Stimulated activated CD8-positive, alpha-beta memory T cell treated with anti-CD3 and anti-CD28 coated beads, Interleukin-7, amount 100 ng/mL, for 48 hours (primary cell): ENCODE data around the gene RAD51AP1.

ENCODE experiments used
- DNase-seq, 2 donors: peaks; one replicate each; pipeline ENCODE4 v3.0.0-alpha.2; 2020; ENCODE audit warnings: low read depth in 1 of 2; ENCODE audit errors: extremely low read depth in 1 of 2

Gene RAD51AP1

DNA sequence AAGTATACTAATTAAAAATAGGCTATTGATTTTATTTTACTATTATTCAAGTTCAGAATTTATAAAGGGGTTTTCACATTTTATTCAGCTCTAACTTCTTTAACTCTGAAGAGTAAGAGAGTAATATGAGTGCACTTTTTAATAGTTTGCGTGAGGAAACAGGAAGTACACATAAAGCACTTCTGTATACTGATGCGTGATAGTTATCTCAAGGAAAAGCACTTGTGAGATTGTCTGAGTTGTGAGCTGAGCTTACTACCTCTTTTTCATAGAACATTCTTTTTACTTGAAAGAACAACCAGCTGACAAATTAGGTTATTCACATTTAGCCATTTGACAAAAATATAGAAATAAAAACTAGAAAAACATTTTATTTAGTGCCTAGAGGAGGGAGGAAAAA, 1.9 kb downstream of the RAD51AP1 start:
- no peak for DNase-seq

DNA sequence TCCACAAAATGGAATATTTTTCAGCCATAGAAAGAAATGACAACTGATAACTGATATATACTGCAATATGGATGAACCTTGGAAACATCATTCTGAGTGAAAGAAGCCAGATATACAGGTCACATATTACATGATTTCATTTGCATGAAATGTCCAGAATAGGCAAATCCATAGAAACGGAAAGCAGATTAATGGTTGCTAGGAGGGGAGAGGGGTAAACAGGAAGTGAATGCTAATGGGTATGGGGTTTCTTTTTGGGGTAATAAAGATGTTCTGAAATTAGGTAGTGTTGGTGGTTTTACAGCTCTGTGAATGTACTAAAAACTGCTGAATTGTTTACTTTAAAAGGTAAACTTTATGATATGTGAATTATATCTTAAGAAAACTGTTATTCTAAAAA, 6.5 kb downstream of the RAD51AP1 start:
- no peak for DNase-seq

DNA sequence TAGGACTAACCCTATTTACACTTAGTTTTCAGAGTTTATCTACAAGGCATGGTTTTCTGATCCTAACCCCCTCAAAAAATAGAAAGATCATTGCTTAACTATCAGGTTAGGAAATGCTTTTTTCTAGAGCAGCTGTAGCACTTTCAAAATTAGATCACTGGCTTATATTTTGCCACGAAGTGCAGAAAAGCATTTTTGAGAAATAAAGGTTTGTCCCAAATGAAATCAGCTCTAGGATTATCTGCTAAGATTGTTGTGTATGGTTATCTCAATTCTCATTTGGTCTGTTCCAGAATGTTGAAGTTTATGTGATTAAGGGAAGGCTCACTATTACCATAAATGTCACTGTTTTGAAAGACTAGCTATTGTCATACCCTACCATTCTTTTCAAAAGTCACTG, 13.5 kb downstream of the RAD51AP1 start:
- no peak for DNase-seq

DNA sequence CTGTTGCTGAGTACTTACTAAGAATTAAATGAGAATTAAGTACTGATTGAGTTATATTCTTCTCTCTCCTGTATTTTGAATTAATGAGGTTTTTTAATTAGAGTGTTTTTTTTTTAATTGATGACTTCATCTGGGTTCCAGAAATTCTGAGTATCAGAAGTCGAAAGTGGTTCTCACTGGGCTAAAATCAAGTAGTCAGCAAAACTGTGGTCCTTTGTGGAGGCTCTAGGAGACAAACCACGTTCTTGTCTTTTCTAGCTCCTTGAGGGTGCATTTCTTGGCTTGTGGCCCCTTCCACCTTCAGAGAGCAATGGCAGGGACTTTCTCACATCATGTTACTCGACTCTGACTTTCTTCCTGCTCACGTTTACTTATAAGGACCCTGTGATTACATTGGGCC, 15.3 kb downstream of the RAD51AP1 start:
- DNase-seq, result no peak

DNA sequence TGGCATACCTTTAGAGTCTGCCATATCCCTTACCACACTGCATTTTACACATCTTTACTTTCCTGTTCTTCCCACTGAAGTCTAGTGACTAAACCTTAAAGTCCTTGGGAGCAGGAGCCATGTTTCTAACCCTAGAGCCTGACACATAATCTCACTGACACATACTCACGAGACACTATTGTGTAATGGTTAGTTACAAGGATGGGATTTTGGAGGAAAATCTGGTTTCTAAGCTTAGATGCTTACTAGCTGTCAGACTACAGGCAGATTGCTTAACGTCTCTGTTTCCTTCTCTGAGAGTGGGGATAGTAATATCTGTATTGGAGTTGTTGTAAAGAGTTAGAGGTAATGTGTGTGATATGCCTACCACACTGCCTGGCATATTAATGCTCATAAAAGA, 17.1 kb downstream of the RAD51AP1 start:
- no peak for DNase-seq

DNA sequence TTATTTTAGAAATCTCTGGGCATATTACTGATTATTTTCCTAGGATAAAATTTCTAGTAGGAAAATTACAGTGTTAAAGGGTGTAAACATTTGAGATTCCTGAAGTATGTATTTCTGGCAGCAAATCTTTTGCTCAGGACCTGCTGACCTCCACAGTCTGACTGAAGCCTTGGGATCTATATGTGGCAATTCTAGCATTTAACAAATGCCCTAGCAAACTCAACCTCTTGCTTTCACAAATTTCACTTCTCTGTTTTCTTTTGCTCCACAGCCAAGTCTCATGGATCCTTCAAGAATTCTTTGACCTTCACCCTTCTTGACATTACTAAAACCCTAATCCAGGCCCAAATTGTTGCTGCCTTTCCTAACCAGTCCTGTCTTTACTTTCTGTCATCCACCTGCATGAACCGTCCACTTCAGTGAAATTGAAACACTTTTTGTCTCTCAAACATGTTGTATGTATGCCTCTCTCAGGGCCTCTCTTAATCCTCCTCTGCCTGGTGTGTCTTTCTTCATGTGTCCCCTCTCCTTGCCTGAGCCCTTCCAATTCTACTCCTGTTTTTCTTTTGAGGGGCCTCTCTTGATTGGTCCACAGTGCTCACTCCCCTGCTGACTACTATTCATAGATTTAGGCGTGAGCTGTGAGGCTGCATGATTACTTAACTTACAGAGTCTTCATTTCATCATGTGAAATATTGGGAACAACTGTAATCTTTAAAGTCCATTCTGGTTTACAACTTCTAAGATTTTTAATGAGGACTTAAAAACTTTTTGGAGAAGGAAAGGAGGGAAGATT, 18.2 kb downstream of the RAD51AP1 start:
- no peak for DNase-seq

DNA sequence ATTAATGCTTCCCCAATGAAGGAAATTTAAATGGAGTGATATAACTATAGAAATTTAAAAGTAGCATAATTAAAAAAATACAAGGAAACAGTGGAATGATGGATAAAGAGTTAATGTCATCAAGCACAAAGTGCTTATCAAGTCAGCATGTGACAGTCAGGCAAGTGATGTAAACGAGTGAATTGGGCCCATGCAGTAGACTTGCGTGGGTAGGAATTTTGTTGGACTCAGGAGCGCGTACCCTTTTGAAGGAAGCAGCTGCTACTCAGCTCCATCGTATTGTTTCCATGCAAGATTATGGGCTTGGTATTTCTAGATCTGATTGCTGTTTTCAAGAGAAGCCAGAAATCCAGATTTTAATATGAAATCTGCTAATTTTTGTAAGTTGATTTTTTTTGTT, 18.9 kb downstream of the RAD51AP1 start:
- DNase-seq, result no peak

DNA sequence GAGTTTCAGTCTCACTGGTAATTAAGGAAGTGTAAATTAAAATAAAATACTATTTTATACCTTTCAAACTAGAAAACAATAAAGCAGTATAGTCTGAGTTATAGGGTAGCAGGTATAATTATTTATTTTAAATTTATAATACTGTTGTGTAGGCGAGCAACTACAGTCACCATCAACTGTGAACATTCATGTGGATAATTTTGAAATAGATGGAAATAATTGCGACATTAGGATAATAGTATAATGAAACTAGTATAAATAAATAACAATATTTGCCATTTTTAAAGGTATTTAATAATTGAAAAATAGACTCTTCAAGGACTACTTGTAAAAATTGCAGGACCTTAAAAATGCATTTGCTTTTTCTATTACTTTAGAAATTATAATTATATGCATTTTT, 19.5 kb downstream of the RAD51AP1 start:
- no peak for DNase-seq

DNA sequence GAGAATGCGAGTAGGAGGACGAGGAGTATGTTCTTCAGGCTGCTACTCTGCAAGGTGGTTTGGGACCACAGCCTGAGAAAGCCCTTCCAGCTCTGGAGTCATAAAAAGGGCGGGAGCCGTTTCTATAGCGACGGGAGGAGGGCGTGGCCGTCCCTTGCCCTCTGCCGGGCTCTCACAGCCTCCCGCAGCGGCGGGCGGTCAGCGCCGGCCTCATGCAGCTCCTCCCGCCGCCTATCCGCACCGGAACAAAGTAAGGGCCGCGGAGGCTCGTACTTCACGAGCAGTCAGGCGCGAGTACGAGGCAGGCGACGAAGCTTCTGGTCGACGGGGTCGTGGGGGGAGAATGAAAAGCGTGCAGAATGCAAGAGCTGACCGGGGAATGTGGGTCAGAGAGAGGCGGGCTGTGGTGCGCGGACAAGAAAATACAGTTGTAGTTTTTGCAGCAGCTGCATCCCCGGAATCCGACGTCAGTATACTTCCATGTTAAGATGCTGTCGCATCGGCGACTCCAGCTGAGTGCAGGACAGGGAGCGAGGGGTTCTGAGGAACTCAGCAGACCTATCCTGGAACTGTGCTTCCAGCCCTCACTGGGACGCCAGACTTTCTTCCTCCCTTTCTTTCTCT, 23.5 kb downstream of the RAD51AP1 start, which contains the start of gene DYRK4:
Gene DYRK4 (plus strand): TSS at position 175 of the 624 bp plus-strand sequence. CDS start 38 bp downstream, at position 213.
- DNase-seq, result no peak

DNA sequence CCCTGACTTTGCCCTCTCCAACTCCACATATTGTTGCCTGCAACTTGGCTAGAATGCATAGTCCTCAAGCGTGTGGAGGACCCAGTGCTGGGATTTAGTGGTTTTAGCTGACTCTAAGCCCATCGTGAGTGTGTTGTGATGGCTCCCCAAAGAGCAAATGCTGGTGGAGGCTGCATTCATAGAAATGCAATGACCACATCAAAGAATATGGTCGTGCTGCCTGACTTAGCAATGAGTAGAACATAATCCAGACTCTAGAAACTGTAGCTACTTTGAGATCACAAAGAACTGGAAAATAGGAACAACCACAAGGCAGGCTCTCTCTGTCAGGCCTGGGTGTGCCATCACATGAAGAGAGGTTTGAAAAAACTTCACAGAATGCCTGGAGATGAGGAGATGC, 24.6 kb downstream of the RAD51AP1 start:
- DNase-seq, result no peak

DNA sequence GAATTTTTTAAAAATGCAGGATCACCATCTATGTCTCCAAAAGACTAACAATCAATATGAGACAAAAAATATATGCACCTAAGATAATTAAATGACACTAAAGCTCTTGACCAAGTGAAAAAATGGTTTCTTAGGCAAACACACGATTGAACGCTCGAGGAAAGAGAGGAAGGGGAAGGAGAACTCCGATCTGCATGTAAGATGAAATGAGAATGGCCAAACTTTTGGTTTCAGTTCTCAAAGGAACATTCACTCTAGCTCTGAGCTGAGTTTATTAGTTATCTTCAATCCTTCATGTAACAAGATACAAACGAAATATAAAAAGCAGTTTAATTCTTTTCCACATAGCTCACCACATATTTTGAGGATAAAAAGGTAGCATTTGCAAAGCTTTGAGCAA, 26.1 kb downstream of the RAD51AP1 start:
- no peak for DNase-seq

DNA sequence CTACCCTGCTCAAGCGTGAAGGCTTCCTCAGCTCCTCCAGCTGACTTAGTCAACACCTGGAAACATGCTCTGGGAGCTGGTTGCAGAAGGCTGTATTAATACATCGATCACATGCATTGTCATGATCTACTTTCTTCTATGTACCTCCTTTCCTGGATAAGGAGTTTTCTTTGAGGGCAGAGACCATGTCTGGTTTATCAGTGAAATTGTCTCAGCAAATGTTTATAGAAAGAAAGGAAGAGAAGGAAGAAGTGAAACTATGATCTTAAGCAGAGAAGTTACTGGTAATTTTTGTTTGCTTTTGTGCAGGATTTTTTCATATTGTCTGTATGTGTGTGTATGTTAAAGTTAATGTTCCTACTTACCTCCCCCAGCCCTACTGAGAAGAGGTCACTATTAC, 27.8 kb downstream of the RAD51AP1 start:
- DNase-seq, result no peak

DNA sequence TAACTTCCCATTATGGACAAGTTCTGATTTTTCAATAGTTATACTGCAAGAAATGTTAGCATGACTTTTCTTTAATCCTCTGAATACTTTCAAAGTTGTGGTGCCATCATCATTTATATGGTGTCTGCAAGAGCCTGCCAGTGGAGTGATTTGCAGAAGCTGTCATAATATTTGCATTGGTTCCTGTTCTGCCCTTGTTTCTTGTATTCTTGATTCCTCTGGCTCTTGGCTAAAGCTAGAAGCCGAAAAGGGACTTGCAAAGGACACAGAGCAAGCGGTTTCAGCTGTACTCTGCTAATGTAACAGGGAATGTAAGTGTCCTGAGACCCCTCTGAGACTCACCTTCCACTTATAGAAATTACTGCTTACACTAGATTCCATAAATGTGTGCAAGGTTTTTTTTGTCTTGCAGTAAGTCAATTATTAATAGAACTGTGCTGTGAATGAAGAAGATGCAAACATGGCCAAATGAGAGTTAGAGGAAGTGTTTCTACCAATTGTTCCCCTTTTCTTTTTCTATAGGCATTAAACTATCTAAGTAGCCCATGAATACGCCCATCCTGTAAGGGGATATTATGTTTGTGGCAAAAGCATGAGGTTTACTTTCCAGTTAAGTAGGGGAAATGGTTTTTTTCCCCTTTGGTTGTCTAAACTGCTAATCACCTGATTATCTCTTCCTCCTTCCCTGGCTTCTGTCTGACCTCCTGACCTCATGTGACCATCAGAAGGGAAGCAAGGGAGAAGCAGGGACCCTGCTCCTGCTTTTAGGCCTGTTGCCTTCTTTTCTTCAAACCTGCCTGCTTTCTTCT, 28.6 kb downstream of the RAD51AP1 start:
- no peak for DNase-seq

DNA sequence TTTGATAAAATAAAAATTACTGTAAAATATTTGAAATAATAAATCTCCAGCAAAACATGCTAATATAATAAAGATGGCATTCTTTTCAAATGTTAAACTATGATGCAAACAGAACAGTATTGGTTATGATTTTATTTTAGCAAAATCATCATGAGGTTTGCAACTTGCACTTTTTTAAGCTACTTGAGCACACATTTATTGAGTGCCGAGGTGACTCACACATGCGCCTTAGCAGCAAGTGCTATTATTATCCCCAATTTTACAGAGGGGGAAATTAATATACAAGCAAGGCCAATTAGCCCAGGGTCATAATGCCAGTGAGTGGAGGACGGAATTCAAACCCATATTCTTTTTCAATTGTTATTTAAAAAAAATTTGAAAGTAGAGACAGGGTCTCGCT, 30.6 kb downstream of the RAD51AP1 start:
- no peak for DNase-seq

DNA sequence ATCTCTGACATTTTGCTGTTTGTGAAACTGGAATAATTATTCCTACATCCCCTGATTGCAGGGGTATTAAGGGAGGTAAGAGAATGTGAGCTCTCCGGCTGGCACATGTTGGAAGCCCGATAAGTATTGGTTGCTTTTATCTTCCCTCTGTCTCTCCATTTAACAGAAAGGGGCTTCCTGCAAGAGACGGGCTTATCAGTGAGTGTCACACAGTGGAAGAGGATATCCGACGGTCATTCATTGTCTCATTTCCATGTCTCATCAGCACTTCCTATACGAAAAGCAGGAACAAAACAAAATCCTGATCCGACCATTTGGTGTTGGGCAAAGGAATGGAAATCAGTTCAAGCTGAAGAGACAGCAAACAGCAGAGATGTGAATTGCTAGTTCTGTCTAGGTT, 34.0 kb downstream of the RAD51AP1 start:
- no peak for DNase-seq

DNA sequence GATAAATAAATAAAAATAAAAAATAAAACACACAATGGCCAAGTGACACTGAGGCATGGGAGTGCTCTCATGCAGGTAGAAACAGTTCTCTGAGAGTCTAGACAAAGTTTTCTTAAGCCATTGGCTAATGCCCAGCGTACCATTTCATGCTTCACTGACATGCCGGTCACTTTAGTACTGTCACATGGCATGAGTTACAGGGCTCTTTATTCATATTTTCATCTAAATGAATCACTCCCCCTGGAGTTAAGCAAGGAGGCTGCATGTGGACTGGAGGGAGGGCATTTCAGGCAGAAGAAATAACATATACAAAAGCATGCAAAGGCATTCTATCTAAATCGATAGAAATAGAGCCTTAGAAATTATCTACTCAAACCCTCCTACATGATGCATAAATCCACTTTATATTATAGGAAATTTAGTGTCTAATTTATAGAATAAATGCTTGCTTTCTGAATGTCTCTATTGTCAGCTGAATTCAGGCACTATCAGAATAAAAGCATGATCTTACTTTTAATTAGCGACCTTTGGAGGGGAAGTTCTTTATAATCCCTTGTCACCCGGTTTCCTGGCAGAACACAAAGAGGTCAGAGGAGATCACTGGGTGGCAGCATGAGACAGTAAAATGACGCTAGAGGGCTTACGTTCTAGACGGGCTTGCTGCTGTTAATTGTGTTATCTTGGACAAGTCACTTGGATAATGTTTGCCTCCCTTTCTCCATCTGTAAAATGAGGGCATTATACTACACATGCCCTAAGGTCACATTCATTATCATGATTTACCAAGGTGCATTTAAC, 40.8 kb downstream of the RAD51AP1 start:
- DNase-seq, result no peak

DNA sequence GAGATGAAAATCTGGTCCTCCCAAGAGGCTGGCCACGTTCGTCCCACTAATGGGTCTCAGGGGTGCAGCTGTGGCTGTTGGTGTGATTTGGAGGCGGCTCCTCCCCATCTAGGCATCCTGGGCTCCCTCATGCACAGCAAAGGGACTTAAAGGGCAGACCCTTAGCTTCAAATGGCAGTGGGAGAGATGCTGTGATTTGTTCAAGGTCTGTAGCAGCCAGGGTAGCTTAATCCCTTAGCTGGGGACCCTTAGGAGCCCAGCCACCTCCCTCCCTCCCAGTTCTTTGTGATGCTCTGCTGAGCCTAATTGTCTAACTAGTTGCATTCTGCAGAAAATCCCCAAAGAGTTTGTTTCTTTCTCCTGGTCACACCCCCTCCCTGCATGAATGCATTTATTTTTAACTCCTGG, 41.6 kb downstream of the RAD51AP1 start:
- no peak for DNase-seq

DNA sequence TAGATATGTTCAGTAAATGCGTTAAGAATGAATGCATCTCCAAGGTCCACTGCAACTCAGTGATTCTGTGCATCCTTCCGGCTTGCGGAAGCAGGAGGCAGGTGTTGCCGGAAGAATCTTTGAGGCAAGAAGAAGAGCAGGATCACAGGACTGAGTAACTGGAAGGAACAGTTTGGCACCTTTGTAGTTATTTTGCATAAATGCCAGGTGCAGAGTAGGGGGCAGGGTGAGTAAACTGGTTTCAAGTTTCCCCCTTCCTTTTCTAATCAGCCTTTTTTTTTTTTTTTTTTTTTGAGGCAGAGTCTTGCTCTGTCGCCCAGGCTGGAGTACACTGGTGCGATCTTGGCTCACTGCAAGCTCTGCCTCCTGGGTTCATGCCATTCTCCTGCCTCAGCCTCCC, 45.6 kb downstream of the RAD51AP1 start:
- no peak for DNase-seq

DNA sequence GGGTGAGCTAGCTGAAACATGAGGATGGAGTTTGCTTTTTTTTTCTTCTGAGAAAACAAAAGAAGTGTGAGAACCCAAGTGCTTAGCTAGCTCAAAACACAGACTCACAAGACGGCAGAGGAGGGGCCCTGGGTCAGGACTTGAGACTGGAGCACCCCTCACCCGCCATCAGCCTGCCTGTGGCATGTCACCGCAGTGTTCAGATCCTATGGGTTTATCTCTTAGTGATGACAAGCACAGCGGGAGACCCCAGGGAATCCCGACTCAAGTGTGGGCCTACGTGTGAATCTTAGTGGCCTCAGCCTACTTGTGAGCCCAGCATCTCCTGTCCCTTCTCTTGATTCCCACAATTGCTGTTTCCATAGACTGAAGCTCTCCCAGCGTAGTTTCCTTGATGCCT, 46.2 kb downstream of the RAD51AP1 start:
- no peak for DNase-seq

DNA sequence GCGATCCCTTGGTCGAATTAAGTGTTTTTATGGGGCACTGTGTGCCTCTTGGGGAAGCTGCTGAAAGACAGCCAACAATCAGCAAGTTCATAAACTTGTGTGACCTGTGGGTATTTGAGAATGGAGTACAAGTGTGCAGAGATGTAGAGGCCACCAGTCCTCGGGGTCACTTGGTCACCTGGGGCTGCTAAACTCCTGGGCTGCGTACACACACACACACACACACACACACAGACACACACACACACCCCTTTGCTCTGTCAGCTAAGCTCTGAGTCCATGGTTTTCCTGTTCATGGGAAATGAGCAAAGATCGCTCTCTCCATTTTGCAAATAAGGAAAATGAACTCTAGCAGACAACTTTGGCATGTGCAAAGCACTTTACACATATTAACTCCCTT, 47.8 kb downstream of the RAD51AP1 start:
- no peak for DNase-seq

DNA sequence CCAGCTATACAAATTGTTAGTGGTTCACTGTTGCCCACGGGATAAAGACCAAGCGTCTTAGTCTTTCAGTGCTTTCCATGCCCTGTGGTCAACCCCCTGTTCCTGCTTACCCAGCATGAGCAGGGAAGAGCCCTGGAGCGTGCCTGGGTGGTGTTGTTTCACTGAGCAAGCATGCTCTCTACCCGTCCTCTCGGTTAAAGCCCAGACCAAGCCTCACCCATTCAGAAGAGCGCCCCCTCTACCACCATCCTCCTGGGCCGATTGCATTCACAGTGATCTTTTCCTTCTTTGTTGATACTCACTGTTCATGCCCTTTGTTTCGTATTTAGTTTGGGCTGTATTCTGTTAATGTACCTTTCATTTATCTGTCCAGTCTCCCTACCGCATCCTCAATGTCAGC, 48.4 kb downstream of the RAD51AP1 start:
- no peak for DNase-seq
